B cell (primary cell): ENCODE data around the gene CABLES2. TPM values are rescaled to one million over a fixed set of nuclear protein-coding genes. Genes with fewer than 3 reads are reported as not detected.

Experiments used
- ATAC-seq: fragments of 200-7000 bp; cut with Tn5 transposase; one replicate; pipeline ENCODE4 v1.10.0; 2021; ENCODE audit warnings: low read depth, mild to moderate bottlenecking, moderate number of reproducible peaks, moderate library complexity
- CTCF ChIA-PET: fragments of 350-600 bp; sonication (Branson Sonifier 250); formaldehyde crosslinking; loops from one replicate; lab custom pipeline; 2021; ENCODE audit warnings: antibody characterized with exemption, inconsistent platforms; lab: Charles Lee
- POLR2A ChIA-PET: fragments of 350-600 bp; sonication (Branson Sonifier 250); formaldehyde crosslinking; loops from one replicate; lab custom pipeline; 2021; ENCODE audit warnings: antibody characterized with exemption; lab: Charles Lee
- DNase-seq: peaks from one replicate; pipeline ENCODE4 v3.0.0; 2013
- H2AFZ ChIP-seq: 2 replicates; pipeline ENCODE4 v1.6.1; 2012; ENCODE audit warnings: mild to moderate bottlenecking, low read depth, low read length; ENCODE audit not compliant: insufficient read depth, poor library complexity, severe bottlenecking
- H3K27ac ChIP-seq, 2 donors: 1 replicate in 1 of 2; 2 replicates in 1 of 2; pipeline ENCODE4 v1.5.1; 2012 to 2013; ENCODE audit warnings: low read length in 2 of 2, mild to moderate bottlenecking in 2 of 2, moderate library complexity in 1 of 2
- H3K27me3 ChIP-seq, 4 experiments: fragments of 200-600 bp in 1 of 4; sonication (generic) in 1 of 4; replicated peaks in 1 of 4; 1 replicate in 2 of 4; 2 replicates in 2 of 4; pipeline versions ENCODE4 v1.6.1 to v1.7.0; 2013 to 2016; ENCODE audit warnings: low read length in 3 of 4, mild to moderate bottlenecking in 2 of 4, mixed read lengths in 1 of 4, moderate library complexity in 1 of 4; ENCODE audit not compliant: insufficient read depth in 4 of 4, control insufficient read depth in 3 of 4; ENCODE audit errors: control extremely low read depth in 1 of 4
- H3K36me3 ChIP-seq, 2 experiments: replicated peaks in 1 of 2; 1 replicate in 1 of 2; 2 replicates in 1 of 2; pipeline versions ENCODE4 v1.6.1 to v1.7.1; 2013; ENCODE audit warnings: low read length in 1 of 2; ENCODE audit not compliant: insufficient read depth in 2 of 2, control insufficient read depth in 1 of 2; ENCODE audit errors: control extremely low read depth in 1 of 2, extremely low read depth in 1 of 2
- H3K4me1 ChIP-seq, 2 donors: fragments of 200-600 bp in 1 of 2; sonication (generic) in 1 of 2; 1 replicate in 1 of 2; 2 replicates in 1 of 2; pipeline versions ENCODE4 v1.5.1 to v1.6.1; 2013 to 2017; ENCODE audit warnings: low read length in 2 of 2; ENCODE audit not compliant: control insufficient read depth in 2 of 2, insufficient read depth in 2 of 2
- H3K4me2 ChIP-seq: replicated peaks from 2 replicates; pipeline ENCODE3; 2012; ENCODE audit warnings: mild to moderate bottlenecking, low read depth, low read length; ENCODE audit not compliant: poor library complexity, severe bottlenecking
- H3K4me3 ChIP-seq, 5 experiments: fragments of 200-600 bp in 1 of 5; sonication (generic) in 1 of 5; 1 replicate in 3 of 5; 2 replicates in 2 of 5; pipeline versions ENCODE4 v1.5.1 to v1.7.0; 2011 to 2016; ENCODE audit warnings: low read length in 4 of 5, mild to moderate bottlenecking in 4 of 5, low read depth in 2 of 5, control low read depth in 1 of 5, moderate library complexity in 1 of 5; ENCODE audit not compliant: insufficient read depth in 1 of 5; ENCODE audit errors: control extremely low read depth in 1 of 5, extremely low read depth in 1 of 5
- H3K79me2 ChIP-seq: fragments of 200-600 bp; sonication (generic); one replicate; pipeline ENCODE4 v1.6.0; 2016; ENCODE audit warnings: low read length; ENCODE audit not compliant: control insufficient read depth, insufficient read depth
- H3K9ac ChIP-seq: fragments of 200-600 bp; sonication (generic); 2 replicates; pipeline ENCODE4 v1.6.1; 2017; ENCODE audit warnings: mild to moderate bottlenecking, low read length, moderate library complexity
- H3K9me3 ChIP-seq, 3 donors: one replicate each; pipeline versions ENCODE4 v1.6.1 to v1.7.1; 2013; ENCODE audit warnings: low read length in 2 of 3; ENCODE audit not compliant: control insufficient read depth in 2 of 3, insufficient read depth in 1 of 3; ENCODE audit errors: control extremely low read depth in 1 of 3
- H4K20me1 ChIP-seq: 2 replicates; pipeline ENCODE4 v1.6.0; 2012; ENCODE audit warnings: mild to moderate bottlenecking, low read length; ENCODE audit not compliant: insufficient read depth, control insufficient read depth, poor library complexity, severe bottlenecking
- H3K27ac Mint-ChIP-seq: one replicate; pipeline ENCODE4 v1.8.0; 2021; ENCODE audit warnings: mixed read lengths
- H3K27me3 Mint-ChIP-seq: one replicate; pipeline ENCODE4 v1.8.0; 2021; ENCODE audit warnings: mixed read lengths
- H3K4me1 Mint-ChIP-seq: one replicate; pipeline ENCODE4 v1.8.0; 2021; ENCODE audit warnings: mixed read lengths
- H3K4me3 Mint-ChIP-seq: one replicate; pipeline ENCODE4 v1.8.0; 2021; ENCODE audit warnings: mixed read lengths
- H3K9me3 Mint-ChIP-seq: one replicate; pipeline ENCODE4 v1.8.0; 2022; ENCODE audit warnings: mixed read lengths; ENCODE audit not compliant: insufficient read depth
- EZH2 ChIP-seq: IDR thresholded peaks from 2 replicates; pipeline ENCODE4 v1.6.1; 2012; ENCODE audit warnings: borderline replicate concordance, low read depth, mild to moderate bottlenecking, moderate library complexity, low read length; ENCODE audit not compliant: insufficient read depth, poor library complexity, severe bottlenecking
- WGBS: methylation state at CpG from one replicate; pipeline ENCODE4 v1.1.5; 2013; ENCODE audit warnings: missing lambda C conversion rate; ENCODE audit not compliant: insufficient coverage; 5-methylcytosine and 5-hydroxymethylcytosine counted together
- intact Hi-C: fragments of 100-400 bp; cut with micrococcal nuclease; formaldehyde crosslinking; loops from one replicate; pipeline ENCODE4 v1.10.0; 2022
- polyA plus RNA-seq: library from polyadenylated mRNA; depleted of rRNA; stranded (reverse); fragments of >200 nt; gene quantifications from 2 replicates; pipeline ENCODE4 v1.2.3, GENCODE V29; 2012
- total RNA-seq, 2 donors: library from RNA; stranded (reverse); fragments of 120-200 nt in 1 of 2; gene quantifications; 1 replicate in 1 of 2; 2 replicates in 1 of 2; pipeline versions ENCODE4 v1.2.3 to v1.2.4, GENCODE V29; 2013 to 2022
- TF ChIP-seq, protein P1 (sequence below): fragments of 200-600 bp; IDR thresholded peaks from one replicate; pipeline ENCODE4 v1.8.0; 2022; ENCODE audit warnings: antibody characterized with exemption, mild to moderate bottlenecking

CABLES2 gene
- total and polyA plus RNA-seq, 2 donors (not counting 1 experiment from before 2014, with no cell fraction given): 4.8 to 8.2 TPM

DNA sequence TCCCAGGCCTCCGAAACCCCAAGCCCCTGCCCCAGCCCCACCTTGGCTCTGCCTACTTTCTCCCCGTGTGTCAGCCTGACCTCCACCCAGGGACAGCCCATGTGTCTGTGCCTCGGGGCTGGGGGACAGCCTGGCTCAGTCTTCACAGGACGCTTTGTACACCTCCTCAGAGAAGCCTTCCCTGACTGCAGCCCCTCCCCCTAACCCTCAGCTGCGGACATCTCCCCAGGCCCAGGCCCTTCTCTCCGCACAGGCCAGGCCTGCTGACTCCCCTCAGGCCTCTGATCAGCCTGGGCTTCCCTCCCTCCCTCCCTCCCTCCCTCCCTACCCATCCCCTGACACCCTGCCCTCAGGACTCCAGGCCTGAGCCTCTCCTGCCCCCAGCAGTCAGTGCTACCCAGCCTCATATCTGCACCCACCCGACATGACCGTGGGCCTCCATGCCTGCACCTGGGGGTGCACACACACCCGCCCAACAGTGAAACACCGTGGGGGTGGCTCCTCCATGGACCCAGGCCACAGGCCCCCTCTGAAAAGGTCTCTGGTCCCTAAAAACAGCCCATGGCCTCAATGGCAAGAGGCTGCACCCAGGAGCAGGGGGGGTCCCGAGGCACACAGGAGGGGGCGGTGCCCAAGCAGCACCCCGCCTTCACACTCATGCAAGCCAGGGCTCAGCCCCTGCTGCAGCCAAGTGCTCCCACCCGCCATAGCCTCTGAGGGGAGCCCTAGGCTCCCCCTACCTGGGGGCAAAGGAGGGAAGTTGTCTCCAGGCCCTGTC lies 52.9 kb downstream of the CABLES2 start:
- Histone ChIP-seq H2AFZ (no peak overlapping the region), H3K9ac (no peak overlapping the region), H3K27ac (no peak overlapping the region), H3K27me3 (no peaks in the 10 kb centered on the region), H3K4me2 (no peak overlapping the region), H3K4me3 (no peak overlapping the region), H3K79me2 (no peaks in the 10 kb centered on the region), H3K9me3 (peaks cover 0 to 4% (median 0%) of the 10 kb centered on the region in 3 donors), H3K4me1 (peaks cover 0 to 6% of the 10 kb centered on the region in 2 donors), H4K20me1 (no peaks in the 10 kb centered on the region), H3K36me3 (no peaks in the 10 kb centered on the region)
- Mint-ChIP-seq H3K27ac (no peak overlapping the region), H3K9me3 (no peaks in the 10 kb centered on the region), H3K27me3 (no peaks in the 10 kb centered on the region), H3K4me3 (no peak overlapping the region), H3K4me1 (no peaks in the 10 kb centered on the region)
- ATAC-seq (no peak), DNase-seq (no peak)
- TF ChIP-seq, protein P1, sequence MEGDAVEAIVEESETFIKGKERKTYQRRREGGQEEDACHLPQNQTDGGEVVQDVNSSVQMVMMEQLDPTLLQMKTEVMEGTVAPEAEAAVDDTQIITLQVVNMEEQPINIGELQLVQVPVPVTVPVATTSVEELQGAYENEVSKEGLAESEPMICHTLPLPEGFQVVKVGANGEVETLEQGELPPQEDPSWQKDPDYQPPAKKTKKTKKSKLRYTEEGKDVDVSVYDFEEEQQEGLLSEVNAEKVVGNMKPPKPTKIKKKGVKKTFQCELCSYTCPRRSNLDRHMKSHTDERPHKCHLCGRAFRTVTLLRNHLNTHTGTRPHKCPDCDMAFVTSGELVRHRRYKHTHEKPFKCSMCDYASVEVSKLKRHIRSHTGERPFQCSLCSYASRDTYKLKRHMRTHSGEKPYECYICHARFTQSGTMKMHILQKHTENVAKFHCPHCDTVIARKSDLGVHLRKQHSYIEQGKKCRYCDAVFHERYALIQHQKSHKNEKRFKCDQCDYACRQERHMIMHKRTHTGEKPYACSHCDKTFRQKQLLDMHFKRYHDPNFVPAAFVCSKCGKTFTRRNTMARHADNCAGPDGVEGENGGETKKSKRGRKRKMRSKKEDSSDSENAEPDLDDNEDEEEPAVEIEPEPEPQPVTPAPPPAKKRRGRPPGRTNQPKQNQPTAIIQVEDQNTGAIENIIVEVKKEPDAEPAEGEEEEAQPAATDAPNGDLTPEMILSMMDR: no peak
- TF ChIP-seq EZH2: no peak
- WGBS: 88% methylated on average over 10 of the region's 14 CpGs
- CTCF ChIA-PET: no interaction called here
- POLR2A ChIA-PET: no interaction called here
- intact Hi-C loops: no loop called here

DNA sequence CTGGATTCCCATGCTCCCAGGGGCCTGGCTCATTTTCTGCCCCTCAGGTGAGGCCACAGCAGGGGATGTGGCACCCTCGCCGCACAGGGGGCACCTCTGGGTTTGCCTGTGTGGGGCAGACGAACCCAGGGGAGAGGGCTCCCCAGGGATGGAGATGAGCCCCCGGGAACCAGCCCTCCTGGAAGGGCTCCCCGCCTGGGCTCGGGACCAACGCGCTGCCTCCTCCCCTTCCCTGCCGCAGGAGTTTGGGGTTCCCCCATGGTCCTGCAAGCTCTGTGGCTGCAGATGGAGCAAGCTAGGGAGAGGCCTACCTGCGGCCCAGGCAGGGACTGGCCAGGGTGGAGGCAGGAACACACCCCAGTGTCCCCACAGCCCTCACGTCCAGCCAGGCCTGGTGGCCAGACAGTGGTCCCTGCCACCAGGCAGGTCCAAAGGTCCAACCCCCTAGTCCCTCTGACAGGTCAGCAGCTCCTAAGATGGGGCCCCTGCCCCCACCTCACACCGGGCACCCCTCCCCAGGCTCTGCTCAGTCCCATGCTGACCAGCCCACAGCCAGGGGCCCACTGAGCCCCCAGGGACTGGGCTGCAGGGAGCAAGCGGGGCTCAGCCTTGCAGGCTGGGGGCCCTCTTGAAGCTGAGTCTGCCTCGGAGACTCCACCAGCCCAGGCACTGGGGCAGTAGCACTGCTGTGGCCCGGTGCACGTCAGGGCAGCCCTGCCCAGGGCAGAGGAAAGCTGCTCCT lies 53.6 kb downstream of the CABLES2 start:
- no peak overlapping the region for H3K27ac ChIP-seq
- no peak overlapping the region for H3K4me3 Mint-ChIP-seq
- H3K9ac ChIP-seq: no peak overlapping the region
- H3K4me1 ChIP-seq: peaks cover 0 to 6% of the 10 kb centered on the region in 2 donors
- H3K9me3 ChIP-seq: peaks cover 0 to 4% (median 0%) of the 10 kb centered on the region in 3 donors
- no peaks in the 10 kb centered on the region for H3K4me1 Mint-ChIP-seq
- H3K4me3 ChIP-seq: no peak overlapping the region
- ATAC-seq (no peak), DNase-seq (no peak)
- TF ChIP-seq, protein P1: no peak
- no peak for TF ChIP-seq EZH2
- no peak overlapping the region for H3K27ac Mint-ChIP-seq
- no peak overlapping the region for H3K4me2 ChIP-seq
- H2AFZ ChIP-seq: no peak overlapping the region
- H3K36me3 ChIP-seq: no peaks in the 10 kb centered on the region
- no peaks in the 10 kb centered on the region for H4K20me1 ChIP-seq
- H3K9me3 Mint-ChIP-seq: peaks cover 3% of the 10 kb centered on the region
- CTCF ChIA-PET: no interaction called here
- intact Hi-C loops: no loop called here
- WGBS: 94% methylated on average over 15 of the region's 16 CpGs
- POLR2A ChIA-PET: interaction anchor here (0.5 kb wide), 1 partner anchor 21 kb away, joined by 3 read pairs; no protein-coding TSS in a partner anchor
- H3K79me2 ChIP-seq: no peaks in the 10 kb centered on the region
- no peaks in the 10 kb centered on the region for H3K27me3 ChIP-seq
- H3K27me3 Mint-ChIP-seq: no peaks in the 10 kb centered on the region
